ENCODE results near the gene SOCS4. TPM values are rescaled to one million over a fixed set of nuclear protein-coding genes. Genes with fewer than 3 reads are reported as not detected.

SOCS4 gene
- total and polyA plus RNA-seq, 2 of the 13 experiments (the other 11 are each of a cell fraction or from before 2014, with no cell fraction given) = 4.0 to 10.0 TPM

GRCh38 chr14:55026793-55027561 lies at the start of gene SOCS4, which contains the start of gene WDHD1 (continued):
- TF ChIP-seq HNF1A (IDR thresholded peaks at IDR 0.05; ENCODE audit: low read depth) (no peak), HNF1A (CRISPR knock-in tag; IDR thresholded peaks at IDR 0.05; ENCODE audit: borderline replicate concordance) (peak; percentile 85), ZNF577 (CRISPR knock-in tag; IDR thresholded peaks at IDR 0.05; ENCODE audit: borderline replicate concordance, low read depth) (no peak), MNT (IDR thresholded peaks at IDR 0.05) (peak; percentile 78), TSC22D2 (CRISPR knock-in tag; IDR thresholded peaks at IDR 0.05; ENCODE audit: borderline replicate concordance) (peak; percentile 53; the same call in 1 of the 2 replicates), SALL1 (CRISPR knock-in tag; IDR thresholded peaks at IDR 0.05) (peak; percentile 88), EEA1 (CRISPR knock-in tag; IDR thresholded peaks at IDR 0.05; ENCODE audit: borderline replicate concordance) (0 out of 2 replicates have a peak, but pooled peaks have one; percentile 25), ZNF292 (CRISPR knock-in tag; IDR thresholded peaks at IDR 0.05; ENCODE audit: borderline replicate concordance, low read depth) (peak; percentile 39; the same call in 1 of the 2 replicates), ZNF773 (CRISPR knock-in tag; IDR thresholded peaks at IDR 0.05; ENCODE audit: borderline replicate concordance) (no peak), HOXD1 (CRISPR knock-in tag; IDR thresholded peaks at IDR 0.05) (0 out of 2 replicates have a peak, but pooled peaks have one; percentile 38), CHD2 (IDR thresholded peaks at IDR 0.05; ENCODE audit: low read depth, low read length) (no peak; the same call in 1 of the 2 replicates), ZSCAN22 (CRISPR knock-in tag; IDR thresholded peaks at IDR 0.05) (peak; percentile 74; the same call in 1 of the 2 replicates), FOXK1 (CRISPR knock-in tag; IDR thresholded peaks at IDR 0.05; ENCODE audit: borderline replicate concordance, low read depth) (peak; percentile 85; the same call in 1 of the 2 replicates), NKX3-1 (CRISPR knock-in tag; IDR thresholded peaks at IDR 0.05) (no peak), ZNF713 (CRISPR knock-in tag; IDR thresholded peaks at IDR 0.05) (no peak), PRDM10 (CRISPR knock-in tag; IDR thresholded peaks at IDR 0.05; ENCODE audit: low read depth) (0 out of 2 replicates have a peak, but pooled peaks have one; percentile 42), ZMAT5 (CRISPR knock-in tag; IDR thresholded peaks at IDR 0.05; ENCODE audit: borderline replicate concordance, low read depth) (no peak), NAIF1 (CRISPR knock-in tag; IDR thresholded peaks at IDR 0.05; ENCODE audit: borderline replicate concordance) (no peak)
